SK-N-SH treated with all-trans-retinoic acid at 6 μM for 48 hours (cell line): ENCODE measurements around the gene CPNE2.

Source experiments
- ATAC-seq: fragments of 200-7000 bp; cut with Tn5 transposase; 3 replicates; pipeline ENCODE4 v1.9.1; 2020; ENCODE audit warnings: mild to moderate bottlenecking, moderate library complexity
- ARNTL ChIP-seq: fragments of 450-650 bp; formaldehyde crosslinking; IDR thresholded peaks from 2 replicates; pipeline ENCODE4 v1.5.0; 2020; ENCODE audit warnings: low read depth, mild to moderate bottlenecking, moderate library complexity, borderline replicate concordance
- BACH2 ChIP-seq: fragments of 250-450 bp; sonication (Bioruptor Pico); IDR thresholded peaks from 2 replicates; pipeline ENCODE4 v1.9.0; 2021; ENCODE audit warnings: mild to moderate bottlenecking, borderline replicate concordance
- CSDC2 ChIP-seq: fragments of 250-450 bp; sonication (Bioruptor Pico); IDR thresholded peaks from 2 replicates; pipeline ENCODE4 v1.5.0; 2020; ENCODE audit warnings: mild to moderate bottlenecking, moderate library complexity
- ESRRG ChIP-seq: fragments of 250-450 bp; sonication (Bioruptor Pico); IDR thresholded peaks from 2 replicates; pipeline ENCODE4 v1.6.1; 2021; ENCODE audit warnings: mild to moderate bottlenecking
- GLIS3 ChIP-seq: fragments of 250-450 bp; sonication (Bioruptor Pico); IDR thresholded peaks from 2 replicates; pipeline ENCODE4 v1.5.0; 2020; ENCODE audit warnings: mild to moderate bottlenecking, moderate library complexity
- ISL1 ChIP-seq: fragments of 250-450 bp; sonication (Bioruptor Pico); IDR thresholded peaks from 2 replicates; pipeline ENCODE4 v2.1.2; 2022; ENCODE audit warnings: mild to moderate bottlenecking, moderate library complexity
- OSR1 ChIP-seq: fragments of 250-450 bp; sonication (Bioruptor Pico); IDR thresholded peaks from 2 replicates; pipeline ENCODE4 v1.8.0; 2022; ENCODE audit warnings: moderate library complexity, mild to moderate bottlenecking, inconsistent platforms
- RARB ChIP-seq: fragments of 250-450 bp; sonication (Bioruptor Pico); IDR thresholded peaks from 2 replicates; pipeline ENCODE4 v1.8.0; 2021; ENCODE audit warnings: mild to moderate bottlenecking, moderate library complexity
- SNAI2 ChIP-seq: fragments of 250-450 bp; sonication (Bioruptor Pico); IDR thresholded peaks from 2 replicates; pipeline ENCODE4 v1.5.0; 2020; ENCODE audit warnings: mild to moderate bottlenecking, moderate library complexity
- TOX ChIP-seq: fragments of 250-450 bp; sonication (Bioruptor Pico); IDR thresholded peaks from 2 replicates; pipeline ENCODE4 v1.8.0; 2021; ENCODE audit warnings: mild to moderate bottlenecking, moderate library complexity, borderline replicate concordance
- TSHZ2 ChIP-seq: fragments of 250-450 bp; sonication (Bioruptor Pico); IDR thresholded peaks from 2 replicates; pipeline ENCODE4 v1.5.0; 2020; ENCODE audit warnings: mild to moderate bottlenecking, moderate library complexity
- ZC3H10 ChIP-seq: fragments of 250-450 bp; sonication (Bioruptor Pico); IDR thresholded peaks from 2 replicates; pipeline ENCODE4 v1.5.1; 2021; ENCODE audit warnings: mild to moderate bottlenecking, moderate library complexity
- ZFP3 ChIP-seq: fragments of 250-450 bp; sonication (Bioruptor Pico); IDR thresholded peaks from 2 replicates; pipeline ENCODE4 v1.5.0; 2020; ENCODE audit warnings: mild to moderate bottlenecking, moderate library complexity
- ZNF565 ChIP-seq: fragments of 450-650 bp; formaldehyde crosslinking; conservative IDR thresholded peaks from 2 replicates; pipeline ENCODE4 v1.5.0; 2020; ENCODE audit warnings: low read depth, mild to moderate bottlenecking, moderate library complexity
- ZNF8 ChIP-seq: fragments of 450-650 bp; formaldehyde crosslinking; IDR thresholded peaks from 2 replicates; pipeline ENCODE4 v1.5.0; 2020; ENCODE audit warnings: mild to moderate bottlenecking, moderate library complexity
- TF ChIP-seq, protein P1 (sequence below): fragments of 250-450 bp; sonication (Bioruptor Pico); IDR thresholded peaks from 2 replicates; pipeline ENCODE4 v1.5.1; 2020; ENCODE audit warnings: low read depth, mild to moderate bottlenecking, moderate library complexity
- TF ChIP-seq, protein P2 (sequence below): fragments of 250-450 bp; sonication (Bioruptor Pico); IDR thresholded peaks from 2 replicates; pipeline ENCODE4 v1.5.1; 2021; ENCODE audit warnings: mild to moderate bottlenecking, moderate library complexity
- TF ChIP-seq, protein P3 (sequence below): fragments of 250-450 bp; sonication (Bioruptor Pico); IDR thresholded peaks from 2 replicates; pipeline ENCODE4 v1.8.0; 2020; ENCODE audit warnings: mild to moderate bottlenecking, moderate library complexity, borderline replicate concordance
- TF ChIP-seq, protein P4 (sequence below): fragments of 250-450 bp; sonication (Bioruptor Pico); IDR thresholded peaks from 2 replicates; pipeline ENCODE4 v1.8.0; 2021; ENCODE audit warnings: low read depth, mild to moderate bottlenecking, moderate library complexity, borderline replicate concordance

CPNE2 gene

DNA sequence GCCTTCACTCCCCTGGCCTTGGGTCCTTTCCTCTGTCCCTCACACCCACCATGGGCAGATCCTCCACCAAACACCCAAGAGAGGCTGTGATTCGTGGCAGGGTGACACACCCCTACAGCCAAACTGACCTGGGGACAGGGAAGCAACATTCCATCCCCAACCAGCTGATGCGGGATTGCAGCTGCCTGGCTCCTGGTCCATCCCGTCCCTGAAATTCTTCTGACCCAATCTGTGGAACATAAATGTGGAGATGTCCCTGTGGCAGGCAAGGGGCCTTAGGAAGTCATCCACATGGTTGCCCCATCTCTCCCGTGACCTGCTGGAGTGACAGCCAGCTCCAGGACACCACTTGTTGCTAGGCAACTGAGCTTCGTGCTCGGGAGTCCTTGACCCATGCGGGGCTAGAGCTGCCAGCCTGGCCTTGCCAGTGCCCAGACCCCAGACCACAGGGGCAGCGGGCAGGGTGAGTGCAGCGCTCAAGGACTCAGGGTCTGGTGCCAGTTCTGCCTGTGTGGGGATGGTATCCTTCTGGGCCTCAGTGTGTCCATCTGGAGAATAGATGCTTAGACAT lies 34.0 kb upstream of the CPNE2 start (continued):
- TF ChIP-seq ESRRG (CRISPR knock-in tag) = no peak

DNA sequence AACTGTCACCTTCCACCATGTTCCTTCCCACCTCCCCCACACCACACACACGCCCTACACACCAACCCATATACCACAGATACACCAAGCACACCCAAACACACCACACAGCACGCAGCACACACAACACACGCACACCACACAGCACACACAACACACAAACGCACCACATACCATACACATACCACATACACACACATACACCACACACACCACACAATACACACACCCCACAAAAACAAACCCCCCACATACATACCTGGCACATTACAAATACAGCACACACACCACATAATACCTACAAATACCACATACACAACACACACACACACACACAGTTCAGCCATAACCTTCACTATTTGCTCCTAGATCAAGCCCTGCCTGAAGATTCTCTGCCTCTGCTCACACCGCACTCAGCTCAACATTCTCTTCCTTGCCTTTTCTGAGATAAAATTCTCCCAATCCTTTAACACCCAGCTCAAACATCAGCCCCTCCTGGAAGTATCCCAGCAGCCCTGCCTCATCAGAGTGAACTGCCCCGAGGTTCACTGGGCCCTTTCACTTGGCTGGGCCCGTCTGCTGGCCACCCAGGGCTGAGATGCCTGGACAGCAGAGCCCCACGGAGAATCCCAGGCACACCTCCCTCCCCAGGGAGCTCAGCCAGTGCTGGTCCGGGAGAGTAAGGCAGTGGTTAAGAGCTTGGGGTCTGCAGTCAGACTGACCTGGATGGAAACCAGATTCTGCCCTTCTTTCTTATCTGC lies 31.9 kb upstream of the CPNE2 start:
- ATAC-seq = peak; percentile 34
- no peak for TF ChIP-seq TOX (CRISPR knock-in tag)
- TF ChIP-seq, protein P1, sequence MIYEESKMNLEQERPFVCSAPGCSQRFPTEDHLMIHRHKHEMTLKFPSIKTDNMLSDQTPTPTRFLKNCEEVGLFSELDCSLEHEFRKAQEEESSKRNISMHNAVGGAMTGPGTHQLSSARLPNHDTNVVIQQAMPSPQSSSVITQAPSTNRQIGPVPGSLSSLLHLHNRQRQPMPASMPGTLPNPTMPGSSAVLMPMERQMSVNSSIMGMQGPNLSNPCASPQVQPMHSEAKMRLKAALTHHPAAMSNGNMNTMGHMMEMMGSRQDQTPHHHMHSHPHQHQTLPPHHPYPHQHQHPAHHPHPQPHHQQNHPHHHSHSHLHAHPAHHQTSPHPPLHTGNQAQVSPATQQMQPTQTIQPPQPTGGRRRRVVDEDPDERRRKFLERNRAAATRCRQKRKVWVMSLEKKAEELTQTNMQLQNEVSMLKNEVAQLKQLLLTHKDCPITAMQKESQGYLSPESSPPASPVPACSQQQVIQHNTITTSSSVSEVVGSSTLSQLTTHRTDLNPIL = no peak
- no peak for TF ChIP-seq BACH2 (CRISPR knock-in tag)
- no peak for TF ChIP-seq CSDC2
- TF ChIP-seq, protein P2, sequence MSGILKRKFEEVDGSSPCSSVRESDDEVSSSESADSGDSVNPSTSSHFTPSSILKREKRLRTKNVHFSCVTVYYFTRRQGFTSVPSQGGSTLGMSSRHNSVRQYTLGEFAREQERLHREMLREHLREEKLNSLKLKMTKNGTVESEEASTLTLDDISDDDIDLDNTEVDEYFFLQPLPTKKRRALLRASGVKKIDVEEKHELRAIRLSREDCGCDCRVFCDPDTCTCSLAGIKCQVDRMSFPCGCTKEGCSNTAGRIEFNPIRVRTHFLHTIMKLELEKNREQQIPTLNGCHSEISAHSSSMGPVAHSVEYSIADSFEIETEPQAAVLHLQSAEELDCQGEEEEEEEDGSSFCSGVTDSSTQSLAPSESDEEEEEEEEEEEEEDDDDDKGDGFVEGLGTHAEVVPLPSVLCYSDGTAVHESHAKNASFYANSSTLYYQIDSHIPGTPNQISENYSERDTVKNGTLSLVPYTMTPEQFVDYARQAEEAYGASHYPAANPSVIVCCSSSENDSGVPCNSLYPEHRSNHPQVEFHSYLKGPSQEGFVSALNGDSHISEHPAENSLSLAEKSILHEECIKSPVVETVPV (CRISPR knock-in tag) = no peak
- no peak for TF ChIP-seq ZNF8
- TF ChIP-seq ISL1 (CRISPR knock-in tag) = no peak
- TF ChIP-seq TSHZ2 = no peak
- TF ChIP-seq OSR1 (CRISPR knock-in tag) = no peak
- TF ChIP-seq GLIS3 (CRISPR knock-in tag) = no peak
- TF ChIP-seq, protein P3, sequence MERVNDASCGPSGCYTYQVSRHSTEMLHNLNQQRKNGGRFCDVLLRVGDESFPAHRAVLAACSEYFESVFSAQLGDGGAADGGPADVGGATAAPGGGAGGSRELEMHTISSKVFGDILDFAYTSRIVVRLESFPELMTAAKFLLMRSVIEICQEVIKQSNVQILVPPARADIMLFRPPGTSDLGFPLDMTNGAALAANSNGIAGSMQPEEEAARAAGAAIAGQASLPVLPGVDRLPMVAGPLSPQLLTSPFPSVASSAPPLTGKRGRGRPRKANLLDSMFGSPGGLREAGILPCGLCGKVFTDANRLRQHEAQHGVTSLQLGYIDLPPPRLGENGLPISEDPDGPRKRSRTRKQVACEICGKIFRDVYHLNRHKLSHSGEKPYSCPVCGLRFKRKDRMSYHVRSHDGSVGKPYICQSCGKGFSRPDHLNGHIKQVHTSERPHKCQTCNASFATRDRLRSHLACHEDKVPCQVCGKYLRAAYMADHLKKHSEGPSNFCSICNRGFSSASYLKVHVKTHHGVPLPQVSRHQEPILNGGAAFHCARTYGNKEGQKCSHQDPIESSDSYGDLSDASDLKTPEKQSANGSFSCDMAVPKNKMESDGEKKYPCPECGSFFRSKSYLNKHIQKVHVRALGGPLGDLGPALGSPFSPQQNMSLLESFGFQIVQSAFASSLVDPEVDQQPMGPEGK (CRISPR knock-in tag) = no peak
- TF ChIP-seq ARNTL (CRISPR knock-in tag) = no peak
- TF ChIP-seq ZC3H10 (CRISPR knock-in tag) = no peak
- TF ChIP-seq ZNF565 = no peak
- TF ChIP-seq, protein P4, sequence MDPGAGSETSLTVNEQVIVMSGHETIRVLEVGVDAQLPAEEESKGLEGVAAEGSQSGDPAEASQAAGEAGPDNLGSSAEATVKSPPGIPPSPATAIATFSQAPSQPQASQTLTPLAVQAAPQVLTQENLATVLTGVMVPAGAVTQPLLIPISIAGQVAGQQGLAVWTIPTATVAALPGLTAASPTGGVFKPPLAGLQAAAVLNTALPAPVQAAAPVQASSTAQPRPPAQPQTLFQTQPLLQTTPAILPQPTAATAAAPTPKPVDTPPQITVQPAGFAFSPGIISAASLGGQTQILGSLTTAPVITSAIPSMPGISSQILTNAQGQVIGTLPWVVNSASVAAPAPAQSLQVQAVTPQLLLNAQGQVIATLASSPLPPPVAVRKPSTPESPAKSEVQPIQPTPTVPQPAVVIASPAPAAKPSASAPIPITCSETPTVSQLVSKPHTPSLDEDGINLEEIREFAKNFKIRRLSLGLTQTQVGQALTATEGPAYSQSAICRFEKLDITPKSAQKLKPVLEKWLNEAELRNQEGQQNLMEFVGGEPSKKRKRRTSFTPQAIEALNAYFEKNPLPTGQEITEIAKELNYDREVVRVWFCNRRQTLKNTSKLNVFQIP (CRISPR knock-in tag) = no peak

DNA sequence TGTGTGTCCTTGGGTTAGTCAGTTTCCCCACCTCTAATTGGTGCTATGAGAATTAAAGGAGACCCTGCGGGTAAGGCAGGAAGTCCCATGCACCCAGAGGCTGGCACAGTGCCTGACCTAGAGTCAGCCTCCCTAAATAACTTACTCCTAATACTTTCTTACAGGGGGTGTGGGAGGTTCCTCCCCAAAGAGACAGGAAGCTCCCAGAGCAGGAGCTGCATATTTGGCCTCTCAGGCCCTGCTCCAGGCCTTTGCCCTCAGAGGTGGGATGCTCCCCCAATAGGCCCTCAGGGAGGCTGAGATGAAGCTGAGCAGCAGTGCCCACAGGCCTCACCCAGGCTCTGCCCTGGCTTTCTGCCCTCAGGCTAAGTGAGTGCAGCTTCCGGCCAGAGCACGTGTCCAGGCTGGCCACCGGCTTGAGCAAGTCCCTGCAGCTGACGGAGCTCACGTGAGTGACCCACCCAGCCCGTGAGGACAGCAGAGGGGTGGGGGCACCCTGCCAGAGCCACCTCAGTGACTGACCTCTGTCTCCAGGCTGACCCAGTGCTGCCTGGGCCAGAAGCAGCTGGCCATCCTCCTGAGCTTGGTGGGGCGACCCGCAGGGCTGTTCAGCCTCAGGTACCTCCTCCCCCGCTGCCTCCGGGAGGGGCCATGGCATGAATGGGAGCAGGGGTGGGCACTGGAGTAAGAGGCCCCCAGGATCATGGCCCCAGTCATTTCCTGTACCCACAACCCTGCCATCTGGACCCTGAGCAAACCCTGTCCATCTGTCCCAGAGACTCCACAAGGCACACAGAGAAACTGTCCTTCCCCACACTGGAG lies 31.1 kb upstream of the CPNE2 start:
- peak; percentile 81 for ATAC-seq
- TF ChIP-seq SNAI2 = peak; percentile 52; the same call in 1 of the 2 replicates
- no peak for TF ChIP-seq TOX (CRISPR knock-in tag)
- no peak for TF ChIP-seq ZNF8
- 0 out of 2 replicates have a peak, but pooled peaks have one; percentile 8 for TF ChIP-seq BACH2 (CRISPR knock-in tag)
- TF ChIP-seq, protein P2 (CRISPR knock-in tag) = no peak
- peak; percentile 25; the same call in 1 of the 2 replicates for TF ChIP-seq ISL1 (CRISPR knock-in tag)
- TF ChIP-seq RARB = no peak
- TF ChIP-seq ESRRG (CRISPR knock-in tag) = no peak
- TF ChIP-seq ZFP3 (CRISPR knock-in tag) = peak; percentile 83; the same call in 1 of the 2 replicates
- TF ChIP-seq OSR1 (CRISPR knock-in tag) = no peak
- TF ChIP-seq ARNTL (CRISPR knock-in tag) = no peak
- TF ChIP-seq, protein P3 (CRISPR knock-in tag) = no peak
